ENCODE results near the gene RIOX2. TPM values are rescaled to one million over a fixed set of nuclear protein-coding genes. Genes with fewer than 3 reads are reported as not detected.

RIOX2 gene
- total RNA-seq, 1 donor from 2014 or later: 9.5 TPM

DNA sequence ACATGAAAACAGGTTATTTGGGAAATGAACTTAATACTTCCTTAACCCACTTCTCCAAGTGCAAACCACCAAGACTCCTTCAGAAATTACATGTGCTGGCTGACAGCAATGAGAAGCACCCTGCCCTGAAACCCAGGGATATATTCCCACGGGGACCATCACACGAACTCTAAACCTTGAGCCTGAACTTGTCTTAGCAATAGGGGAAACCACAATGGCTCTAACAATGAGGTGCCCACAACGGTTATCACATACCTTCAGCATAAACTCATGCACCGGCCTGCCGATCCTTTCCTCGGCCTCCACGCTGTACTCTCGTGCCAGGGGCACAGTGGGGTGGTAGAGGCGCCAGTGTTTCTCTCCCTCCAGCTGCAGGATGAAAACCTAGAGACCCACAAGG lies 13.4 kb downstream of the RIOX2 start:
- ATAC-seq (ENCODE audit: poor library complexity) (no peak), DNase-seq (no peak)
- intact Hi-C loops (cut with DNase I): no loop called here

DNA sequence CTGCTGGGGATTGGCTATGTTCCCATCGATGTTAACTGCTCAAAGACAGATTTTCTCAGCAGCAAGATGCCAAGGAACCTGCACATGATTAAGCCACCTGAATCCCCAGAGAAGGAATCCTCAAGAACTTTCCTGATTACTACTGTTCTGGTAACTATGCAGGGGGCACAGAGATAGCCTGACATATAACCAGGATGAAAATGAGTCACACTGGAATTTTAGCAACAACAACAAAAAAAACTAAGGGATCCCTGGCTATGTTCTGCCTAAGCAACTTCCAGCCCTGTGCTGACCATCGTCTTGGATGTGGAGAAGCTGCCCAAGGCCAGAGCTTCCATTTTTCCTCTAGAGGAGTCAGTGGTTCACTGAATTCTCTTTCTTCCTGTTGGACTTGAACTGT lies 13.8 kb downstream of the RIOX2 start:
- DNase-seq (no peak), ATAC-seq (ENCODE audit: poor library complexity) (no peak)
- intact Hi-C loops (cut with DNase I): no loop called here

GRCh38 chr3:97957617-97958311 lies 14.5 kb downstream of the RIOX2 start:
- ATAC-seq (ENCODE audit: poor library complexity) (no peak), DNase-seq (no peak)
- intact Hi-C loops (cut with DNase I): no loop called here

- DNase-seq (no peak), ATAC-seq (ENCODE audit: poor library complexity) (no peak)
- intact Hi-C loops (cut with DNase I): no loop called here
Observed at GRCh38 chr3:97956051-97956450, 16.2 kb downstream of the RIOX2 start.

GRCh38 chr3:97954228-97954827 lies 17.9 kb downstream of the RIOX2 start:
- intact Hi-C loops (cut with DNase I): no loop called here
- no peak for ATAC-seq (ENCODE audit: poor library complexity)
- no peak for DNase-seq

- no peak for ATAC-seq (ENCODE audit: poor library complexity)
- intact Hi-C loops (cut with DNase I): no loop called here
- DNase-seq: no peak
Observed at GRCh38 chr3:97952872-97953271, 19.4 kb downstream of the RIOX2 start.

DNA sequence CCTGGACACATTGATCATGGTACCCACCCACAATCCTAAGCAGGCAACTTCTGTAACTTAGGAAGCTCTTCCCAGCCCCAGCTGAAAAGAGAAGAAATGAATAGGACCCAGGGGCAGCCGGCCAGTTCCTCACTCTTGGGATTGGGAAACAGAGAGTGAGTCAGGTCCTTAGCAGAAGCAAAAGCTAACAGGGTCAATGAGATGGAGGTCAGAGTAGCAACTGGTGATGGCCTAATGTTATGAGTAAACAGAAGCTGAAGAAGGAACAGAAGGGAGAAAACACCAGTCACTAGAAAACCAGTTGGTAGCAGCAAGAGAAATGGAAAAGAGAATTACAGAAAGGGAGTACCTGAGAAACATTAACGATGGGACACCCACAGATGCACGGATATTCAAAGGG lies 20.0 kb downstream of the RIOX2 start:
- DNase-seq: peak; percentile 68
- intact Hi-C loops (cut with DNase I): no loop called here
- peak; percentile 72 for ATAC-seq (ENCODE audit: poor library complexity)

DNA sequence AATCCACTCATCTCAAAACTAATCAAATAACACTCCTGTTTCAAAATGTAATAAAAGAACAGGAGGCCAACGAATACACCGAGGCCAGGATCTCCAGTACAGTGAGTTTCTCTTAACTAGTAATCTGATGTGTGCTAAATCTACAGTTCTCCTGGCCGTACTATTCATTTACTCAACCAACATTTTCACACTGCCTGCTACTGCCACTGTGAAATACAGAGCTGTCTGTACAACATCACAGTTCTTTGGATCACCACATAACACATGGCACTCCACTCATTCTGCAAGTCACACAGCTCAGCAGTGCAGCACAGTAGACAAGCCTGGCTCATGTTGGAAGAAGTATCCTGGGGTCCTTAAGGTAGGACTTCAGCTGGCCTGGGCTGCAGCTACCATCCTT lies 21.9 kb downstream of the RIOX2 start:
- ATAC-seq (ENCODE audit: poor library complexity) (no peak), DNase-seq (no peak)
- intact Hi-C loops (cut with DNase I): no loop called here

GRCh38 chr3:97949743-97950142 lies 22.5 kb downstream of the RIOX2 start:
- ATAC-seq (ENCODE audit: poor library complexity) (no peak), DNase-seq (no peak)
- intact Hi-C loops (cut with DNase I): no loop called here

GRCh38 chr3:97949110-97949485 lies 23.1 kb downstream of the RIOX2 start:
- ATAC-seq (ENCODE audit: poor library complexity): no peak
- intact Hi-C loops (cut with DNase I): no loop called here
- no peak for DNase-seq

GRCh38 chr3:97948351-97949109 lies 23.7 kb downstream of the RIOX2 start:
- no peak for DNase-seq
- intact Hi-C loops (cut with DNase I): no loop called here
- ATAC-seq (ENCODE audit: poor library complexity): no peak

GRCh38 chr3:97942801-97943546 lies 29.3 kb downstream of the RIOX2 start:
- DNase-seq: no peak
- intact Hi-C loops (cut with DNase I): no loop called here
- no peak for ATAC-seq (ENCODE audit: poor library complexity)

GRCh38 chr3:97940034-97940433 lies 32.2 kb downstream of the RIOX2 start:
- DNase-seq: no peak
- intact Hi-C loops (cut with DNase I): no loop called here
- peak; percentile 41 for ATAC-seq (ENCODE audit: poor library complexity)

GRCh38 chr3:97939401-97939800 lies 32.8 kb downstream of the RIOX2 start:
- ATAC-seq (ENCODE audit: poor library complexity): no peak
- intact Hi-C loops (cut with DNase I): loop anchor here (10.0 kb wide), 1 partner anchor 115 kb away; the partner anchor contains the start of gene CRYBG3
- no peak for DNase-seq

- intact Hi-C loops (cut with DNase I): loop anchor here (10.0 kb wide), 1 partner anchor 114 kb away; the partner anchor contains the start of gene CRYBG3
- no peak for ATAC-seq (ENCODE audit: poor library complexity)
- DNase-seq: no peak
Observed at GRCh38 chr3:97938444-97938843, 33.8 kb downstream of the RIOX2 start.

- no peak for ATAC-seq (ENCODE audit: poor library complexity)
- intact Hi-C loops (cut with DNase I): loop anchor here (10.0 kb wide), 1 partner anchor 112 kb away; the partner anchor contains the start of gene CRYBG3
- no peak for DNase-seq
Observed at GRCh38 chr3:97937205-97937604, 35.0 kb downstream of the RIOX2 start.

GRCh38 chr3:97935842-97936241 lies 36.4 kb downstream of the RIOX2 start:
- no peak for ATAC-seq (ENCODE audit: poor library complexity)
- DNase-seq: no peak
- intact Hi-C loops (cut with DNase I): loop anchor here (10.0 kb wide), 1 partner anchor 111 kb away; the partner anchor contains the start of gene CRYBG3

DNA sequence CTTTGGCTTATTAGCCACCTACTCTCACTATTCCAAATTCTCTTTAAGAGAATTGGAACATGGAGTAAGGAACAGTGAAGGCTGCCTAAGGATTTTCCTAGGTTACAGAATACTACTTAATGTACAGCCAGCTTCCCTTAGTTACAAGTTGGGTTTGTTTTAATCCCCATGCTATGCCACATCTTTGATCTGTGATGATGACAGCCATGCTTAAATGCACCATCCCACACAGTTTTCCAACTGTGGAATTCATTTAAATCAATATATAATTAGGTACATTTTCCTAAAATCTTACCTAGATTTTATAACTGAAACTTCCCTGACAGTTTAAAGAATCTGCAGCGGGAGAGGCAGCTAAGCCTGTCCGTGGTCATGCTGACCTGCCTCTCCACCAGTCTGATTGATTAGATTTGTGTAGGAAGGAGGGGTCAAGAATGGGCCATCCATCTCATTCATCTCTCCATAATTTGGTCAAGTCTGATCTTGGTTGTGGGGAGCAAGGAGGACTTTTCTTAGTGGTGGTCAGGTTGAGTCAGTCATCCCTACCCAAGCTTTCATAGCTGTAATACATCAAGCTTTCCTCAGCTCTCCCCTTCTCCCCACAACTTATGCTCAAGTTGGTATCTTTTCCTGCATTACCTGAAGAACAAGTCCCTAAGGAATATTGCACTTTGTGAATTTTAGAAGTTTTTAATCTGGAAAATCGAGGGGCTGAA lies 37.1 kb downstream of the RIOX2 start:
- ATAC-seq (ENCODE audit: poor library complexity): no peak
- DNase-seq: no peak
- intact Hi-C loops (cut with DNase I): loop anchor here (10.0 kb wide), 1 partner anchor 110 kb away; the partner anchor contains the start of gene CRYBG3

All from Right ventricle myocardium superior (tissue), 1 donor.